Activated B cell treated with CpG ODN at 0.5 μM for 24 hours (primary cell): ENCODE measurements around the gene CTTNBP2NL. TPM values are rescaled to one million over a fixed set of nuclear protein-coding genes. Genes with fewer than 3 reads are reported as not detected.
A peak's percentile ranks its signal among the peaks of the same experiment; 100 is the strongest.

Experiments used
- ATAC-seq: fragments of 200-7000 bp; cut with Tn5 transposase; one replicate; pipeline ENCODE4 v1.10.0; 2021; ENCODE audit warnings: low read depth, mild to moderate bottlenecking, moderate library complexity
- CTCF ChIA-PET: fragments of 350-600 bp; sonication (Branson Sonifier 250); formaldehyde crosslinking; loops from one replicate; lab custom pipeline; 2021; ENCODE audit warnings: antibody characterized with exemption; lab: Charles Lee
- POLR2A ChIA-PET: fragments of 350-600 bp; sonication (Branson Sonifier 250); formaldehyde crosslinking; loops from one replicate; lab custom pipeline; 2021; ENCODE audit warnings: antibody characterized with exemption; lab: Charles Lee
- DNase-seq: peaks from one replicate; pipeline ENCODE4 v3.0.0; 2022
- H3K27ac Mint-ChIP-seq: one replicate; pipeline ENCODE4 v1.8.0; 2020; ENCODE audit warnings: mixed read lengths
- H3K27me3 Mint-ChIP-seq: one replicate; pipeline ENCODE4 v1.8.0; 2021; ENCODE audit warnings: mixed read lengths
- H3K36me3 Mint-ChIP-seq: one replicate; pipeline ENCODE4 v1.8.0; 2021; ENCODE audit warnings: low read depth, mixed read lengths
- H3K4me1 Mint-ChIP-seq: one replicate; pipeline ENCODE4 v1.8.0; 2021; ENCODE audit warnings: mixed read lengths
- H3K4me3 Mint-ChIP-seq: one replicate; pipeline ENCODE4 v1.8.0; 2020; ENCODE audit warnings: mild to moderate bottlenecking, mixed read lengths
- H3K9me3 Mint-ChIP-seq: one replicate; pipeline ENCODE4 v1.8.0; 2020; ENCODE audit warnings: mixed read lengths
- intact Hi-C: fragments of 100-400 bp; cut with micrococcal nuclease; formaldehyde crosslinking; loops from one replicate; pipeline ENCODE4 v1.15.1; 2024
- total RNA-seq: library from RNA; stranded (reverse); gene quantifications from 2 replicates; pipeline ENCODE4 v1.2.3, GENCODE V29; 2022
- TF ChIP-seq, protein P1 (sequence below): fragments of 200-600 bp; IDR thresholded peaks from one replicate; pipeline ENCODE4 v1.8.0; 2022; ENCODE audit warnings: antibody characterized with exemption, mild to moderate bottlenecking

Gene CTTNBP2NL
- total RNA-seq, 1 donor from 2014 or later = 14.1 TPM

DNA sequence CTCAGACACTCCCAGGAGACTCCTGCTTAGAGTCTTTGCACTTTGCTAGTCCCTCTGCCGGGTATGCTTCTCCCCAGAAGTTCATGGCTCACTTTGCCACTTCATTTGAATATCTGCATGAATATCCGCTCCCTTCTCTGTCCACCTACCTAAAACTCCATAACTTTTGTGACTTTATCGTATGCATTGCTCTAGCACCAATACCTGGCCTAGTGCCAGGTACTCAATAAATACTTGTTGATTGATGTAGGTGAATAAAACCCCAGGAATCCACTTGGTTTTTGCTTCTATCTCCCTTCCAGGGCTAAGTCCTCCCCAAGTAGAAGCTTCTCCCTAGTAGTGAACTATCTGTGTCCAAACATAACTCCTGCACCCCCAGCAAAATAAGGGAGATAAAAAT, 27.8 kb upstream of the CTTNBP2NL start:
- Mint-ChIP-seq H3K36me3 (no peaks in the 10 kb centered on the region), H3K4me1 (peaks cover 4% of the 10 kb centered on the region), H3K9me3 (no peaks in the 10 kb centered on the region), H3K27me3 (peaks cover 36% of the 10 kb centered on the region), H3K4me3 (no peak overlapping the region), H3K27ac (no peak overlapping the region)
- ChIA-PET CTCF (no interaction called here), POLR2A (no interaction called here)
- no peak for ATAC-seq
- intact Hi-C loops = loop anchor here (2.0 kb wide), 1 partner anchor 887 kb away; no protein-coding TSS in a partner anchor
- no peak for DNase-seq
- TF ChIP-seq, protein P1, sequence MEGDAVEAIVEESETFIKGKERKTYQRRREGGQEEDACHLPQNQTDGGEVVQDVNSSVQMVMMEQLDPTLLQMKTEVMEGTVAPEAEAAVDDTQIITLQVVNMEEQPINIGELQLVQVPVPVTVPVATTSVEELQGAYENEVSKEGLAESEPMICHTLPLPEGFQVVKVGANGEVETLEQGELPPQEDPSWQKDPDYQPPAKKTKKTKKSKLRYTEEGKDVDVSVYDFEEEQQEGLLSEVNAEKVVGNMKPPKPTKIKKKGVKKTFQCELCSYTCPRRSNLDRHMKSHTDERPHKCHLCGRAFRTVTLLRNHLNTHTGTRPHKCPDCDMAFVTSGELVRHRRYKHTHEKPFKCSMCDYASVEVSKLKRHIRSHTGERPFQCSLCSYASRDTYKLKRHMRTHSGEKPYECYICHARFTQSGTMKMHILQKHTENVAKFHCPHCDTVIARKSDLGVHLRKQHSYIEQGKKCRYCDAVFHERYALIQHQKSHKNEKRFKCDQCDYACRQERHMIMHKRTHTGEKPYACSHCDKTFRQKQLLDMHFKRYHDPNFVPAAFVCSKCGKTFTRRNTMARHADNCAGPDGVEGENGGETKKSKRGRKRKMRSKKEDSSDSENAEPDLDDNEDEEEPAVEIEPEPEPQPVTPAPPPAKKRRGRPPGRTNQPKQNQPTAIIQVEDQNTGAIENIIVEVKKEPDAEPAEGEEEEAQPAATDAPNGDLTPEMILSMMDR = no peak

DNA sequence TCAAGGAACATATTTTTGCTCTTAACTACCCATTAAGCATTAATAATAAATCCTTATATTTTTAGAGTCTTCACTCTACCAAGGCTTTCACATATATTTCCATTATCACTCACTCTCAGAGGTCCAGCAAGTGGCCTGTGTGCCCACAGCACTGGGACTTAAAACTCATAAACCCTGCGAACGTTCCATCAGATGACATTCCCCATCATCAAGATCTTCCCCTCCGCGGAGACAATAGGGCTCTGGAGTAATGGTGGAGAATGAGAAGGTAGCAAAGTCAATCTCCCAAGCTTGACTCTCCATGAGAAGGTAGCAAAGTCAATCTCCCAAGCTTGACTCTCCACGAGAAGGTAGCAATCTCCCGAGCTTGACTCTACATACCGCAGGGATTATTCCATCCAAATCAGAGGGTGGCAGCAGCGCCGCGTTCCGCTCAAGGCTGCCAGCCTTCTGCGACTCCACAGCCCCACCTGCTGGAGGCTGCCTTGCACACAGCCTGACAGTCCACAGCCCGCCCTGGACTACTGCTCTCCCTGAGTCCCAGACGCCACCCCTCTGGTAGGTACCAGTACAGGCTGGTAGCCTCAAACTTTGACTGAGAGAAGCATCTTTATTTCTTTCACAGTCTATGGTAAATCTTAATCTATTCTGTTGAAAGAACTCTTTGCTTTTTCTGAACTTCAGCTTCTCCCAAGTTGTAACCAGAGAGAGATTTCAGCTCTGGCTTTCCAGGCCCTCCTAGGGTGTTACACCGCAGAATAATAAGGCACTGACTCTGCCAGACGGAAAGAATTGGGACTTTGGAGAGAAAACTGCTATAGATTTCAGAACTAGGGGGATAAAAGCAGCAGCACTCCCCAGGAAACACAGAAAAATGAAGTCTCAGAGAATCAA, 26.4 kb upstream of the CTTNBP2NL start:
- Mint-ChIP-seq H3K27me3 (peaks cover 37% of the 10 kb centered on the region), H3K4me1 (peaks cover 4% of the 10 kb centered on the region), H3K27ac (no peak overlapping the region), H3K36me3 (no peaks in the 10 kb centered on the region), H3K4me3 (no peak overlapping the region), H3K9me3 (no peaks in the 10 kb centered on the region)
- peak; percentile 100 for ATAC-seq
- POLR2A ChIA-PET = no interaction called here
- CTCF ChIA-PET = interaction anchor here (0.5 to 3.3 kb wide), 5 partner anchors 12 to 335 kb away, joined by 3 to 15 read pairs (median 5); no protein-coding TSS in a partner anchor
- intact Hi-C loops = loop anchor here (1.0 to 2.0 kb wide), 3 partner anchors 11 to 889 kb away; no protein-coding TSS in a partner anchor
- TF ChIP-seq, protein P1 = peak; percentile 87
- peak; percentile 72 for DNase-seq

DNA sequence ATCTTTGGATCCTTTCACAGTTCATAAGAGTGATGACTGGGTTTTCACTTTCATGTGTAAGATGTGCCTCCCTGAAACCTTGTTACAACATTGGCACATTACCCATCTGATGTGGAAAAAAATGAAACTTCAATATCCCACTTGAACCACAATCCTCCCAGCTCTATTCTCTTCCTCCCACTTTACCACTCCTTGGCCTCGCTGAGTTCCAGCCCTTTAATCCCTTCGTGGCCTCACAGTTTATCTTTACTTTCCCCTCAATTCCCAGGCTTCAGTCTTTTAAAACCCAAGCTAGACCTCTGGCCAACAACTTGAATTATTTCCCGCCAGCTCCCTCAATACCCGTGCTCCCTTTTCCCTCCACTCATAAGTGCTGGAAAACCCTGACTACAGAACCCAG, 25.0 kb upstream of the CTTNBP2NL start:
- no peak overlapping the region for H3K27ac Mint-ChIP-seq
- DNase-seq (no peak), ATAC-seq (no peak)
- ChIA-PET POLR2A (no interaction called here), CTCF (interaction anchor here (1.3 to 3.3 kb wide), 2 partner anchors 13 to 582 kb away, joined by 3 to 15 read pairs; no protein-coding TSS in a partner anchor)
- peaks cover 4% of the 10 kb centered on the region for H3K4me1 Mint-ChIP-seq
- no peaks in the 10 kb centered on the region for H3K9me3 Mint-ChIP-seq
- intact Hi-C loops = no loop called here
- no peak overlapping the region for H3K4me3 Mint-ChIP-seq
- H3K36me3 Mint-ChIP-seq = no peaks in the 10 kb centered on the region
- TF ChIP-seq, protein P1 = no peak
- peaks cover 33% of the 10 kb centered on the region for H3K27me3 Mint-ChIP-seq

DNA sequence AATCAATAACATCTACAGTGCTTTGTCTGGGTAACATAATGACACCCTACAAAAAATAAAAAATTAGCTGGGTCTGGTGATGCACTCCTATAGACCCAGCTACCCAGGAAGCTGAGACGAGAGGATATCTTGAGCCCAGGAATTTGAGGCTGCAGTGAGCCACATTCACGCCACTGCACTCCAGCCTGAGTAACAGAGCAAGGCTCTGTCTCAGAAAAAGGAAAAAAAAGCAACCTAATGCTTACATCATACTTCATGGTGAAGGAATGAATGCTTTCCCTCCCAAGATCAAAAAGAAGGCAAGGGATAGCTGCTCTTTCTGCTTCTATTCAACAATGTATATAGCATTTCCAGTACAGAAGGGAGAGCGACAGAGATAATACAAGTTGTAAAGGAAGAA, 24.2 kb upstream of the CTTNBP2NL start:
- no peaks in the 10 kb centered on the region for H3K36me3 Mint-ChIP-seq
- H3K27me3 Mint-ChIP-seq = peaks cover 36% of the 10 kb centered on the region
- H3K27ac Mint-ChIP-seq = no peak overlapping the region
- ATAC-seq (no peak), DNase-seq (no peak)
- H3K9me3 Mint-ChIP-seq = no peaks in the 10 kb centered on the region
- intact Hi-C loops = no loop called here
- TF ChIP-seq, protein P1 = no peak
- POLR2A ChIA-PET = no interaction called here
- H3K4me3 Mint-ChIP-seq = no peak overlapping the region
- CTCF ChIA-PET = interaction anchor here (1.3 to 3.3 kb wide), 2 partner anchors 14 to 583 kb away, joined by 3 to 15 read pairs; no protein-coding TSS in a partner anchor
- H3K4me1 Mint-ChIP-seq = peaks cover 4% of the 10 kb centered on the region

DNA sequence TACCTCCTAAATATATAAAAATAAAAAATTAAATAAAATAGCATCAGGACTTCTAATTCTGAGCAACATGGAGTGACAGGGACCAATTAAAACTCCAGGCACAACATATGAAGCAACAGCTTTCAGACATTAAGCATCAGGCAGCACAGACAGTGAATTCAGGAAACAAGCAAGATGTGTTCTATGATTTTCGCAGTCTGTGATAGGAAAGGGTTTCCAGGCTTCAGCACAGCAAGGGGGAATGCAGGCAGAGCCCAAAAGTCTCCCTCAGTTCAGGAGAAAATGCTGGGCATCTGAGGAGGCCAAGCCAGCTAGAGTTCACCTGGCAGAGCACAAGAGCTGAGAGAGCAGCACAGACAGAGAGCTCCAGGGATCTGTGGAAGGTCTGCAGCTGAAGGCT, 22.2 kb upstream of the CTTNBP2NL start:
- ChIA-PET POLR2A (no interaction called here), CTCF (no interaction called here)
- peaks cover 35% of the 10 kb centered on the region for H3K27me3 Mint-ChIP-seq
- no peak overlapping the region for H3K4me3 Mint-ChIP-seq
- H3K9me3 Mint-ChIP-seq = no peaks in the 10 kb centered on the region
- TF ChIP-seq, protein P1 = no peak
- no peak overlapping the region for H3K27ac Mint-ChIP-seq
- H3K36me3 Mint-ChIP-seq = no peaks in the 10 kb centered on the region
- ATAC-seq (no peak), DNase-seq (no peak)
- H3K4me1 Mint-ChIP-seq = peaks cover 4% of the 10 kb centered on the region
- intact Hi-C loops = no loop called here
